ENCODE results near the gene TMEM51. TPM values are rescaled to one million over a fixed set of nuclear protein-coding genes. Genes with fewer than 3 reads are reported as not detected.
A peak's percentile ranks its signal among the peaks of the same experiment; 100 is the strongest.

Gene TMEM51
- total and polyA plus RNA-seq, 2 of the 13 experiments (the other 11 are each of a cell fraction or from before 2014, with no cell fraction given), result 12.2 to 22.3 TPM

DNA sequence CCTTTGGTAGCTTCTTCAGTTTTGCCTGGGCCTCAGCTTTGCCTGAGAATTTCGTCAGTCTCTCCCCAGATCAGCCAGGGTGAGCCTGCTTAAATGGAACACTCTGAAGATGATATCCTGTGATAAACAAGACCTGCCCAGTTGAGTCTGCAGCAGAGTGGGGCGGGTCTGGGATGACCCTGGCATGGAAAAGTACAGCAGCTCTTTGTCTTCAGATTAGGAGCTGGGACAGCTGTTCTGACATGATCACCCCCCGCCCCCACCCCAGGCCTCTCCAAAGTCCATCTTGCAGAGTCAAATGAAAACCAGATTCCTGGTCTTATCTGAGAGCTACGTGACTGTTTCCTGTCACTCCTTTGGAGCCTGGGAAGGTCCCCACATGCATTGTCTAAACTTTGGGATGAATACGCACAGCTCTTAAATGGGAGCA, 2.2 kb upstream of the TMEM51 start (continued):
- TF ChIP-seq THAP9 (CRISPR knock-in tag; IDR thresholded peaks at IDR 0.05; ENCODE audit: borderline replicate concordance) (no peak), MYPOP (CRISPR knock-in tag; IDR thresholded peaks at IDR 0.05) (0 out of 2 replicates have a peak, but pooled peaks have one; percentile 10), RARG (CRISPR knock-in tag; IDR thresholded peaks at IDR 0.05; ENCODE audit: low read depth) (no peak), CBFB (CRISPR knock-in tag; IDR thresholded peaks at IDR 0.05) (no peak), ZSCAN20 (CRISPR knock-in tag; IDR thresholded peaks at IDR 0.05; ENCODE audit: borderline replicate concordance) (no peak), ZNF274 (CRISPR knock-in tag; IDR thresholded peaks at IDR 0.05) (no peak), NFE2L2 (IDR thresholded peaks at IDR 0.05; ENCODE audit: low read length) (no peak), ZNF878 (CRISPR knock-in tag; IDR thresholded peaks at IDR 0.05) (no peak), SKI (IDR thresholded peaks at IDR 0.05; ENCODE audit: partially characterized antibody) (peak; percentile 14), ZNF543 (CRISPR knock-in tag; IDR thresholded peaks at IDR 0.05) (0 out of 2 replicates have a peak, but pooled peaks have one; percentile 6), THYN1 (CRISPR knock-in tag; IDR thresholded peaks at IDR 0.05; ENCODE audit: borderline replicate concordance, low read depth) (no peak), NPAS2 (CRISPR knock-in tag; IDR thresholded peaks at IDR 0.05; ENCODE audit: borderline replicate concordance) (no peak), ZNF441 (CRISPR knock-in tag; IDR thresholded peaks at IDR 0.05; ENCODE audit: borderline replicate concordance) (no peak; the same call in 1 of the 2 replicates), GLI4 (CRISPR knock-in tag; IDR thresholded peaks at IDR 0.05; ENCODE audit: borderline replicate concordance) (no peak), SRY (CRISPR knock-in tag; IDR thresholded peaks at IDR 0.05) (no peak), ZNF850 (CRISPR knock-in tag; conservative IDR thresholded peaks at IDR 0.05) (no peak), ZNF430 (CRISPR knock-in tag; IDR thresholded peaks at IDR 0.05) (0 out of 2 replicates have a peak, but pooled peaks have one; percentile 28), HNF4A (CRISPR knock-in tag; IDR thresholded peaks at IDR 0.05) (peak; percentile 73), ZNF546 (CRISPR knock-in tag; conservative IDR thresholded peaks at IDR 0.05) (no peak), GRHL1 (CRISPR knock-in tag; conservative IDR thresholded peaks at IDR 0.05) (no peak), HHEX (CRISPR knock-in tag; IDR thresholded peaks at IDR 0.05) (no peak)
- TF ChIP-seq, protein P1, sequence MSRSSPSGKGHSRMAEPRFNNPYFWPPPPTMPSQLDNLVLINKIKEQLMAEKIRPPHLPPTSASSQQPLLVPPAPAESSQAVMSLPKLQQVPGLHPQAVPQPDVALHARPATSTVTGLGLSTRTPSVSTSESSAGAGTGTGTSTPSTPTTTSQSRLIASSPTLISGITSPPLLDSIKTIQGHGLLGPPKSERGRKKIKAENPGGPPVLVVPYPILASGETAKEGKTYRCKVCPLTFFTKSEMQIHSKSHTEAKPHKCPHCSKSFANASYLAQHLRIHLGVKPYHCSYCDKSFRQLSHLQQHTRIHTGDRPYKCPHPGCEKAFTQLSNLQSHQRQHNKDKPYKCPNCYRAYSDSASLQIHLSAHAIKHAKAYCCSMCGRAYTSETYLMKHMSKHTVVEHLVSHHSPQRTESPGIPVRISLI (CRISPR knock-in tag; IDR thresholded peaks at IDR 0.05; ENCODE audit: borderline replicate concordance), result no peak
- TF ChIP-seq, protein P2, sequence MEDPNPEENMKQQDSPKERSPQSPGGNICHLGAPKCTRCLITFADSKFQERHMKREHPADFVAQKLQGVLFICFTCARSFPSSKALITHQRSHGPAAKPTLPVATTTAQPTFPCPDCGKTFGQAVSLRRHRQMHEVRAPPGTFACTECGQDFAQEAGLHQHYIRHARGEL (CRISPR knock-in tag; IDR thresholded peaks at IDR 0.05), result no peak
- TF ChIP-seq, protein P3, sequence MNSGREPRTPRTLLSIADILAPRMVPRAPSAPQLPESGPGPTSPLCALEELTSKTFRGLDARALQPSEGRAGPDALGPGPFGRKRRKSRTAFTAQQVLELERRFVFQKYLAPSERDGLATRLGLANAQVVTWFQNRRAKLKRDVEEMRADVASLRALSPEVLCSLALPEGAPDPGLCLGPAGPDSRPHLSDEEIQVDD (CRISPR knock-in tag; IDR thresholded peaks at IDR 0.05; ENCODE audit: borderline replicate concordance), result no peak
